GM06990 (cell line): ENCODE data around the gene OR52W1.

Experiments used
- DNase-seq: peaks from one replicate; pipeline ENCODE4 v3.0.0-alpha.2; 2011; ENCODE audit not compliant: insufficient read length; ENCODE audit errors: extremely low read depth
- H3K27me3 ChIP-seq: replicated peaks from 2 replicates; pipeline ENCODE4 v1.6.0; 2011; ENCODE audit warnings: low read length; ENCODE audit not compliant: control insufficient read depth, insufficient read depth
- H3K36me3 ChIP-seq: 2 replicates; pipeline ENCODE4 v1.5.1; 2011; ENCODE audit warnings: low read length; ENCODE audit not compliant: control insufficient read depth, insufficient read depth
- H3K4me3 ChIP-seq: replicated peaks from 2 replicates; pipeline ENCODE4 v1.5.1; 2011; ENCODE audit warnings: low read depth, mild to moderate bottlenecking, control low read depth, low read length
- TF ChIP-seq, protein P1 (sequence below): IDR thresholded peaks from 2 replicates; pipeline ENCODE4 v1.5.1; 2011; ENCODE audit warnings: low read length, control low read depth, mild to moderate bottlenecking, inconsistent platforms; ENCODE audit not compliant: insufficient read depth, poor library complexity, severe bottlenecking

The OR52W1 gene

GRCh38 chr11:6219359-6219758 lies 20.3 kb downstream of the OR52W1 start:
- Histone ChIP-seq H3K36me3 (peaks cover 31% of the 10 kb centered on the region), H3K4me3 (no peak overlapping the region), H3K27me3 (no peaks in the 10 kb centered on the region)
- DNase-seq: no peak
- TF ChIP-seq, protein P1, sequence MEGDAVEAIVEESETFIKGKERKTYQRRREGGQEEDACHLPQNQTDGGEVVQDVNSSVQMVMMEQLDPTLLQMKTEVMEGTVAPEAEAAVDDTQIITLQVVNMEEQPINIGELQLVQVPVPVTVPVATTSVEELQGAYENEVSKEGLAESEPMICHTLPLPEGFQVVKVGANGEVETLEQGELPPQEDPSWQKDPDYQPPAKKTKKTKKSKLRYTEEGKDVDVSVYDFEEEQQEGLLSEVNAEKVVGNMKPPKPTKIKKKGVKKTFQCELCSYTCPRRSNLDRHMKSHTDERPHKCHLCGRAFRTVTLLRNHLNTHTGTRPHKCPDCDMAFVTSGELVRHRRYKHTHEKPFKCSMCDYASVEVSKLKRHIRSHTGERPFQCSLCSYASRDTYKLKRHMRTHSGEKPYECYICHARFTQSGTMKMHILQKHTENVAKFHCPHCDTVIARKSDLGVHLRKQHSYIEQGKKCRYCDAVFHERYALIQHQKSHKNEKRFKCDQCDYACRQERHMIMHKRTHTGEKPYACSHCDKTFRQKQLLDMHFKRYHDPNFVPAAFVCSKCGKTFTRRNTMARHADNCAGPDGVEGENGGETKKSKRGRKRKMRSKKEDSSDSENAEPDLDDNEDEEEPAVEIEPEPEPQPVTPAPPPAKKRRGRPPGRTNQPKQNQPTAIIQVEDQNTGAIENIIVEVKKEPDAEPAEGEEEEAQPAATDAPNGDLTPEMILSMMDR: no peak

DNA sequence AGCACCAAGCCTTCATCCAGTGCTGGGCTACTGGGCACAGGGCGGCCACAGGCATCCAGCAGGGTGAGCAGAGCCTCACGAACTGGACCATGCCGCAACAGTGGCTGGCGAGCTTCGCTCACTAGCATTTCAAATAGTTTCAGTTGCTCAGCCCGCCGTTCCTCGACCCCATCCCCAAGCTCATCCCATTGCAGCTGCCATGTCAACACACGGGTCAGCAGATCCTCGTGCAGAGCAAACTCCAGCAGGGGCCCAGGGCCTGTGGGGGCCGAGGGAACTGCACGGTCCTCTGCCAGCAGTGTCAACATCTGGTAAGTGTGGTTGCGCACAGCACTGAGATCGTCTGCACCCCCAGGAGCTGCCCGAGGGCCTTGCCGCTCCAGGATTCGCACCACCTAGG lies 24.8 kb downstream of the OR52W1 start:
- no peak overlapping the region for H3K4me3 ChIP-seq
- DNase-seq: no peak
- TF ChIP-seq, protein P1: no peak
- peaks cover 13% of the 10 kb centered on the region for H3K36me3 ChIP-seq
- H3K27me3 ChIP-seq: no peaks in the 10 kb centered on the region

DNA sequence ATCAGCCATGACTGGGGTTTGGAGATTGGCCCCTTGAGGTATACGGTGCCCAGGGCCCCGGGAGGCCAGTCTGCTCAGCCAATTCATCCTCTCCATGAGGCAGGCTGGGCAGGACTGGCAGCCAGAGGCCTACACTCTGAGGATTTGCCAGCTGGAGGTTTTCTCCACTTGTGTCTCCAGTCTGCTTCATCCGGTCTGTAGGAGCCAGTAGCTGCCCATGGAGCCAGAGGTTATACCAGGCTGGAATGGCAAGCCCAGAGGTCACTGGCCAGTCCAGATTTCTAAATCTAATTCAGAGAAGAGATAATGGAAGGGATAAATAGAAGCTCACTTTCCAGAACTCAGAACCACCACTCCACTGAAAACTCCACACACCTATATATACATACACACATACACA lies 25.4 kb downstream of the OR52W1 start:
- peaks cover 13% of the 10 kb centered on the region for H3K36me3 ChIP-seq

DNA sequence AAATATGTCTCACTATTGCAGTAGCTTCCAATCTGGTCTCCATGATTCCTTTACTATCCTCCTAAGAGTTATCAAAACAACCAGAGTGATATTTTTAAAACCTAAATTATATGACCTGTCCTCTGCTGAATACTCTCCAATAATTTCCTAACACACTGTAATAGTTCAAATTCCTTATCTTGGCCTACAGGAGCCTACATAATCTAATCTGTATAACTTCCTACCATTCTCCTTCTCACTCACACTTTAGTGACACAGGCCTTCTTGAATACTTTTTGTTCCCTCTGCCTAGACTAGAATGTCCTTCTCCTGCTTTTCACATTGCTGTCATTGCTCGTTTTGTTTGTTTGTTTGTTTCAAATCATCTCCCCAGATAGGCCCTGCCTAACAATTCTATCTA lies 26.0 kb downstream of the OR52W1 start:
- no peaks in the 10 kb centered on the region for H3K27me3 ChIP-seq
- no peak overlapping the region for H3K4me3 ChIP-seq
- TF ChIP-seq, protein P1: no peak
- peaks cover 13% of the 10 kb centered on the region for H3K36me3 ChIP-seq
- no peak for DNase-seq

More for the DNA sequence above, 25.4 kb downstream of the OR52W1 start:
- TF ChIP-seq, protein P1: no peak
- no peak overlapping the region for H3K4me3 ChIP-seq
- H3K27me3 ChIP-seq: no peaks in the 10 kb centered on the region
- DNase-seq: no peak

GRCh38 chr11:6225896-6226295 lies 26.9 kb downstream of the OR52W1 start:
- no peak for DNase-seq
- H3K4me3 ChIP-seq: no peak overlapping the region
- peaks cover 13% of the 10 kb centered on the region for H3K36me3 ChIP-seq
- H3K27me3 ChIP-seq: no peaks in the 10 kb centered on the region
- TF ChIP-seq, protein P1: no peak

GRCh38 chr11:6228520-6228919 lies 29.5 kb downstream of the OR52W1 start:
- TF ChIP-seq, protein P1: no peak
- DNase-seq: no peak
- Histone ChIP-seq H3K4me3 (no peak overlapping the region), H3K36me3 (peaks cover 3% of the 10 kb centered on the region), H3K27me3 (no peaks in the 10 kb centered on the region)
